Ascending aorta (tissue), 2 donors: ENCODE data around the gene TMEM178B. TPM values are rescaled to one million over a fixed set of nuclear protein-coding genes. Genes with fewer than 3 reads are reported as not detected.

ENCODE experiments used
- DNase-seq, 2 donors: peaks; one replicate each; pipeline ENCODE4 v3.0.0-alpha.2; 2019; ENCODE audit warnings: low spot score in 2 of 2
- H3K27ac ChIP-seq, 2 donors: fragments of 200-600 bp; sonication (generic); one replicate each; pipeline ENCODE4 v1.5.1; 2016 to 2017; ENCODE audit warnings: mild to moderate bottlenecking in 1 of 2
- H3K27me3 ChIP-seq: fragments of 200-600 bp; sonication (generic); one replicate; pipeline ENCODE4 v1.5.1; 2017
- H3K36me3 ChIP-seq, 2 donors: fragments of 200-600 bp; sonication (generic); one replicate each; pipeline ENCODE4 v1.5.1; 2016
- H3K4me1 ChIP-seq, 2 donors: fragments of 200-600 bp; sonication (generic); one replicate each; pipeline ENCODE4 v1.5.1; 2016 to 2017; ENCODE audit warnings: mild to moderate bottlenecking in 1 of 2
- H3K4me3 ChIP-seq, 2 donors: fragments of 200-600 bp; sonication (generic); one replicate each; pipeline ENCODE4 v1.5.1; 2016 to 2017; ENCODE audit warnings: mild to moderate bottlenecking in 1 of 2
- H3K9me3 ChIP-seq, 2 donors: fragments of 200-600 bp; sonication (generic); one replicate each; pipeline ENCODE4 v1.5.1; 2016
- CTCF ChIP-seq, 3 experiments: fragments of 200-600 bp in 2 of 3; fragments of 450-650 bp in 1 of 3; sonication (generic) in 2 of 3; IDR thresholded peaks; one replicate each; pipeline ENCODE4 v1.5.1; 2016 to 2019; ENCODE audit warnings: antibody characterized with exemption in 3 of 3, mild to moderate bottlenecking in 1 of 3, moderate library complexity in 1 of 3
- intact Hi-C: fragments of 100-400 bp; cut with DNase I; formaldehyde crosslinking; loops from one replicate; pipeline ENCODE4 v1.15.1; 2023
- total RNA-seq: library from RNA; depleted of rRNA; stranded (reverse); fragments of >200 nt; gene quantifications from one replicate; pipeline ENCODE4 v1.1.0, GENCODE V29; 2016

The TMEM178B gene
- total RNA-seq, 1 donor from 2014 or later = 1.9 TPM

- no peak for DNase-seq
- Histone ChIP-seq H3K4me1 (no peaks in the 10 kb centered on the region), H3K9me3 (no peaks in the 10 kb centered on the region), H3K4me3 (no peak overlapping the region), H3K27me3 (no peaks in the 10 kb centered on the region), H3K36me3 (no peaks in the 10 kb centered on the region), H3K27ac (no peak overlapping the region)
- intact Hi-C loops = no loop called here
- TF ChIP-seq CTCF (IDR thresholded peaks at IDR 0.05) = no peak
Observed at GRCh38 chr7:141317033-141317585, 243.2 kb downstream of the TMEM178B start.

DNA sequence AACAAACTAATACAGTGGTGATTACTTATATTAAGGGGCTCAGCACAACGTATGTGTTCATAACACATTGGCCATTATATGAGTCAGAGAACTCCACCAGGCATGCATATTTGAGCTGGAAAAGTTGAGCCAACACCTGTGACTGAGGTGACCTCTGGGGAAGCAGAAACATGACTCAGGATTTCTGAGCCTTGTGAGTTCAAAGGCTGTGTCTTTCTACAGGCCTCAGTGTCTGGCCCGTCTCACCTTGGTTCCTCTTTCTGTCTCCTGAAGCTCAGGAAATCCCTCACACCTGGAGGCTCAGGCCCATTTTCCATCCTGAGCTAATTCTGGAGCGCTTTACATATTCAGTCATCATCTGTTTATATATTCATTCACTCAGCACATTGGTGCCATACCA is 246.4 kb downstream of the TMEM178B start:
- no peaks in the 10 kb centered on the region for H3K27me3 ChIP-seq
- no peak for TF ChIP-seq CTCF (IDR thresholded peaks at IDR 0.05)
- no peaks in the 10 kb centered on the region for H3K36me3 ChIP-seq
- H3K9me3 ChIP-seq = no peaks in the 10 kb centered on the region
- intact Hi-C loops = no loop called here
- no peaks in the 10 kb centered on the region for H3K4me1 ChIP-seq
- DNase-seq = no peak
- H3K4me3 ChIP-seq = no peak overlapping the region
- H3K27ac ChIP-seq = no peak overlapping the region

- intact Hi-C loops = no loop called here
- Histone ChIP-seq H3K36me3 (no peaks in the 10 kb centered on the region), H3K4me3 (no peak overlapping the region)
Observed at GRCh38 chr7:141322383-141322782, 248.5 kb downstream of the TMEM178B start.

DNA sequence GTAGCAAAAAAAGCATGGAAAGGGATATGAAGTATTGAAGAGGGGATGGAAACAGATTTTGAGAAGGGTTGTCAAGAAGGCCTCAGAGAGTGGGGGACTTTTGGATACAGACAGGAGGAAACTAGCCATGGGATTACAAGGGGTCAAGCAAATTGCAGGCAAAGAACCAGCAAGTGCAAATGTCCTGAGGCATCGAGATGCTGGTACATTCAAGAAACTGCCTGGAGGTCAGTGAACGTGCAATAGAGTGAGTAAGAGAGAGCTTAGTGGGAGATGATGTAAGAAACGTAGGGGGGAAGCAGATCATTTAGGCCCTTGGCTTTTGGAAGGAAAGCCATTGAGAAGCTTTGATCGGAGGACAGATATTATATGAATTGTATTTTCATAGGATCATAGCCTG is 250.0 kb downstream of the TMEM178B start:
- no peaks in the 10 kb centered on the region for H3K9me3 ChIP-seq
- no peaks in the 10 kb centered on the region for H3K36me3 ChIP-seq
- no peak overlapping the region for H3K4me3 ChIP-seq
- no peak overlapping the region for H3K27ac ChIP-seq
- intact Hi-C loops = no loop called here
- no peak for TF ChIP-seq CTCF (IDR thresholded peaks at IDR 0.05)
- no peaks in the 10 kb centered on the region for H3K4me1 ChIP-seq
- H3K27me3 ChIP-seq = no peaks in the 10 kb centered on the region
- DNase-seq = no peak

More at GRCh38 chr7:141322383-141322782, 248.5 kb downstream of the TMEM178B start:
- no peak overlapping the region for H3K27ac ChIP-seq
- no peaks in the 10 kb centered on the region for H3K27me3 ChIP-seq
- no peaks in the 10 kb centered on the region for H3K4me1 ChIP-seq
- TF ChIP-seq CTCF (IDR thresholded peaks at IDR 0.05) = no peak
- no peak for DNase-seq
- no peaks in the 10 kb centered on the region for H3K9me3 ChIP-seq

- H3K9me3 ChIP-seq = no peaks in the 10 kb centered on the region
- no peaks in the 10 kb centered on the region for H3K36me3 ChIP-seq
- no peak overlapping the region for H3K4me3 ChIP-seq
- TF ChIP-seq CTCF (IDR thresholded peaks at IDR 0.05) = no peak
- no peaks in the 10 kb centered on the region for H3K4me1 ChIP-seq
- no peaks in the 10 kb centered on the region for H3K27me3 ChIP-seq
- no peak overlapping the region for H3K27ac ChIP-seq
- intact Hi-C loops = no loop called here
- no peak for DNase-seq
Observed at GRCh38 chr7:141324870-141325269, 251.0 kb downstream of the TMEM178B start.

GRCh38 chr7:141325275-141325674 is 251.4 kb downstream of the TMEM178B start:
- TF ChIP-seq CTCF (IDR thresholded peaks at IDR 0.05) = no peak
- Histone ChIP-seq H3K27ac (no peak overlapping the region), H3K27me3 (no peaks in the 10 kb centered on the region), H3K4me3 (no peak overlapping the region), H3K4me1 (no peaks in the 10 kb centered on the region), H3K9me3 (no peaks in the 10 kb centered on the region), H3K36me3 (no peaks in the 10 kb centered on the region)
- no peak for DNase-seq
- intact Hi-C loops = no loop called here
